Left renal pelvis (tissue), 4 donors: ENCODE results near the gene RUBCN. TPM values are rescaled to one million over a fixed set of nuclear protein-coding genes. Genes with fewer than 3 reads are reported as not detected.

Experiments
- DNase-seq, 4 donors: peaks; one replicate each; pipeline ENCODE4 v3.0.0-alpha.2; 2013; ENCODE audit warnings: low read depth in 4 of 4, low spot score in 3 of 4
- polyA plus RNA-seq, 4 donors: library from polyadenylated mRNA; unstranded; fragments of 120-200 nt; gene quantifications; one replicate each; pipeline ENCODE4 v1.2.1, GENCODE V29; 2013; ENCODE audit not compliant: insufficient read length in 4 of 4

RUBCN gene
- 10 to 100 TPM; 11.3 to 16.0 (median 12.7) TPM for polyA plus RNA-seq

DNA sequence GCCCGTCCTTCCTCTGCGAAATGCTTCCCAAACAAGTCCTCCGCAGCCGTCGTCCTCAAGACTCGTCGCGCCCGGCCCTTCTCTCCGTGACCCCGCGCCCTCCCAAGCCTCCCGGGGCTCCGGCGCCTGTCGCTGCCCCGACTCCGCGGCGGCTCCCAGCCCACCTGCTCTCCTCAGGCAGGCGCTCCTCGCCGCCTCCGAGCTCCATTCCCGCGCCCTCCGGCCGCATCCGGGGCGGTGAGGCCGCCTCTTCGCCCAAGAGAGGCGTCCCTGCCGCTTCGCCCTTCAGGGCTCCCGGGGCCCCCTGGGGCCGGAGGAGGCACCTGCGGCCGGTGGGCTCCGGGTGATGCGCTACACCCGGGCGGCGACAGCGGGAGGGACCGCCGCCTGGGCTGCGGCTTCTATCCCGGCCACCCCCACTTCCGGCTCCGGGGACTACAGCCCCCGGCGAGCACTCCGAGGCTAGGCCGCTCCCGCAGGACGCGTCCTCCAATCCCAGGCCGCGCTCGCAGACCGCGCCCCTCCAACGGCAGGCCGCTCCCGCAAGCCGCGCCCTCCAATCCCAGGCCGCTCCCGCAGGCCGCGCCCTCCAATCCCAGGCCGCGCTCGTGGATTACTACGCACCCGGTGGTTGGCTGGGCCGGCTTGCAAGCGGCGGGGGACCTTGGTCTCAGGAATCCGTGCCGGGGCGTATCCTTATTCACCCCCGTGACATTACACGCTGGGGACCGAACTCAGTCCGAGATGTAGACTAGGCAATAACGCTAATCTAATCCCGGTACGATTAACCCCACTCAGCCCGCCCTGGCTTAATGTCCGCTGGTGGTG, at the start of gene RUBCN:
Gene RUBCN (minus strand): TSS at position 414 of the 828 bp plus-strand sequence. CDS start 185 bp downstream, at position 229.
- DNase-seq = peak; percentile 75 to 86 (median 84)

DNA sequence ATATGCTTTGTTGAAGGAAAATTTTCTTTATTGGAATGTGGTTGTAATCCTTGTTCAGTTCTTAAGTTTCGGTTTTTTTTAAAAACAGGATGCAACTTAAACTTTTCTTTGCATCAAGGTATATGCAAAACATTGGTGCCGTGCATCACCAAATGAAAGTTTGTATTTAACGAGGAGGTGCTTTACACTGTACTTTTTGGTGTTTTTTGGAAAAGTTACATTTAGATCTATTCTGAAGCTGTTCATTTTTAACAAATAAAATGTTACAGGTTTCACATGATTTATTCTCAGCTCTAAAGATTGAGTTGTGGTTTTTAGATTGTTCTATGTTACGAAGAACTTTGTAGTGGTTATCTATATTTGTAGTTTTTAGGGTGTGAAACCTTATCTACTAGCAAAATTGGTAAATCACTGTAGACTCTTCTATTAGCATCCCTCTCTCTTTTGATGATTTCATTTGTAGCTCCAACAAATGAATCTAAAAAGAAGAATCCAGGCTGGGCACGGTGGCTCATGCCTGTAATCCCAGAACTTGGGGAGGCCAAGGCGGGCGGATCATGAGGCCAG, 47.4 kb upstream of the RUBCN start:
- DNase-seq = no peak

DNA sequence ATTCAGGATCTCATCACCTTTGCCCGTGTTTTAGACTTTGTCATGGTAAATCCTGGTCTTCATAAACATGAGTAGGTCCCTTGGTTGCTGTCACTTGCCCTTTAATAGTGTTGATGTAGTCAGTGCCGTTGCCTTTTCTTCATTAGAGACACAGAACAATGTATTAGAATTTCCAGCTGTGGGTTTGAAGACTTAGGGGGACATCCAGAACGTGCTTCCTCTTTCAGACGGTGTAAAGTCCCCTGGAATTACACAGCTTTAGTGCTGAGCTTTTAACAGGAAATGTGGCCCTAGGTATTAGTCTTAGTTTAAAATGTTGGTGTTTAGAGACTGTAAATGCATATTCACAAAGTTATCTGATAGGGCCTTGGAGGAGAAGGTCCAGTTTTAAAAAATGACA, 45.5 kb upstream of the RUBCN start:
- DNase-seq = no peak

DNA sequence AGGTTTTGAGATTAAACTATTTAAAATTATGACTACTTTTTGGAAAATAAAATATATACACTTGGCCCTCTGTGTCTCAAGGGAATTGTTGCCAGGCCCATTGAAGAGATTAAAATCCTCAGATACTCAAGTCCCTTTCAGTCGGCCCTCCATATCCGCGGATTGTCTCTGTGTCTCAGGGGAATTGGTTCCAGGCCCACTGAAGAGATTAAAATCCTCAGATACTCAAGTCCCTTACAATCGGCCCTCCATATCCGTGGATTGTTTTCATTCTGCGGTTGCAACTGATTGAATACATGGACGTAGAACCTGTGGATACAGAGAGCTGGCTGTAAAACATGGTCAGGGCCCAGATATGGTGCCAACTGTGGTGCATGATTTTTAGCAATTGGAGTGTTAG, 38.6 kb upstream of the RUBCN start:
- no peak for DNase-seq

DNA sequence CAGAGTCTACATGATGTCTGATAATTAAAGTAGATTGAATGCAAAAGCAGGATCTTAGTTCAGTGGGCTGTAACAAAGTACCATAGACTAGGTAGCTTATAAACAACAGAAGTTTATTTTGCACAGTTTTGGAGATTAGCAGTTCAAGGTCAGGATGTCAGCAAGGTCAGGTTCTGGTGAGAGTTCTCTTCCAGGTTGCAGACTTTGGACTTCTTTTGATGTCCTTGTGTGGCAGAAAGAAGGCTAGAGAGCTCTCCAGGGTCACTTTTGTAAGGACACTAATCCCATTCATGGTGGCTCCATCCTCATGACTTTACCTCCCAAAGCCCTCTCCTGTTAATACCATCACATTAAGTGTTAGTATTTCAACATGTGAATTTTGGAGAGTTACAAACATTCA, 25.1 kb upstream of the RUBCN start:
- no peak for DNase-seq

DNA sequence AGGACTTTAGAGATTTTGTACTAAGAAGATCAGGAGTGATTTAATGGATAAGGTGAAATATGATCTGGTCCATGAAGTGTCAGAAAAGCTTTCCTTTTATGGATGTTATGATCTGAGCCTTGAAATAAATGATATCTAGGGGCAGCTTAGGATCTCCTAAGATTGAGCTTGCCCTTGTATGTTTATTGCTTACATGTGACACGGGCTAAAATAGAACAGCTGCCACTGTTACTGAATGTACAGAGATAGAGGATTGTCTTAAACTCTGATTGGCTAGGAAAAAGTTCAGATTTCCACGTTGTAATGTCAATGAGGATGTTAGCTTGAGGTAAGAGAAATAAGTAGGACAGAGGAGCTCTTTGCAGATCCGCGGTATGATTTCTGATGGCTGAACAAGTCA, 21.8 kb upstream of the RUBCN start:
- DNase-seq = no peak

DNA sequence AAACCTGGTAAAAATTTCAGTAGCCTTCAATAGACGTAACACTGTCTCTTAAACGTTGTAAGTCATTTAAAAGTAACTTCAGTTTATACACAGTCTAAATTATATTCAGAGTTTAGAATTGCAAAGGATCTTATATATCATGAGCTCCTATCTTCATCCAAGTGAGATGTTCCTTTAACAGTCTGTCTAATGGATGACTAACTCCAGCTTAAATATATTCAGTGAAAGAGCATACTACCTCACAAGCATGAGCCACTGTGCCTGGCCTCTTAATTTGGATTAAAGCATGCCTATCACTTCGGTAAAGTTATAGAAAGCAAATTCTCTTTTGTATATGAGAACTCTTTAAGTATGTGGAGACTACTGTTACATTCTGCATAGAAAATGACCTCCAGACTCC, 20.0 kb upstream of the RUBCN start:
- DNase-seq = no peak

DNA sequence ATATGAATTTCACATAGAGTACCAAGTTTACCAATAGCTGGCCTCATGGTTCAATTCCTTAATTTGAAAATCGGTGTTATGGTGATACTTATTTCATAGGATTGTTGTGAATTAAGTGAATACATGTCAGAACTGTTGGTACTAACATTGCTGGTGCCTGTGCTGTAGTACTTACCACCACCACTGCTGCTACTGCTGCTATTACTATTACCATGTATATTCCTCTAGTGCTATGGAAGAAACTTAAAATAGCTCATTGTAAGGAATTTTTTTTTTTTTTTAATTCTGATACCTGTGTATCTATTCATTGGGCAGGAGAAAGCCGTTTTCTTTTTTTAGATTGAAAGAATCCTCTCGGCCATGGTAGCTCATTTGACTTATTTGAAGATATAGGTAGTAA, 16.6 kb upstream of the RUBCN start:
- DNase-seq = no peak

DNA sequence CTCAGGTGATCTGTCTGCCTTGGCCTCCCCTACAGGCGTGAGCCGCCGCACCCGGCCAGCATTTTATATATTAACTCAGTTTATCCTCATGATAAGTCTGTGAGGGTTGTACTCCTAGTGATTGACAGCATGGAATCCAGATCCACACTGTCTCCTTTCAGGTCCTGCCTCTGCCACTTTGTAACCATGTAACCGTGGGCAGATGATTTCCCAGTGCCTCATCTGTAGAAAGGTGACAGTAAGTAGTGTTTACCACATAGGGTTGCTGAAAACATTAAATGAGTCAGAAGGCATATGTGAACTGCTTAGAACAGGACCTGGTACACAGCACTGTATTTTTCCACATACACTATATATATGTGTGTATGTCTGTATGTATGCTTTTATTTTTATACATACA, 15.4 kb upstream of the RUBCN start:
- DNase-seq = no peak

DNA sequence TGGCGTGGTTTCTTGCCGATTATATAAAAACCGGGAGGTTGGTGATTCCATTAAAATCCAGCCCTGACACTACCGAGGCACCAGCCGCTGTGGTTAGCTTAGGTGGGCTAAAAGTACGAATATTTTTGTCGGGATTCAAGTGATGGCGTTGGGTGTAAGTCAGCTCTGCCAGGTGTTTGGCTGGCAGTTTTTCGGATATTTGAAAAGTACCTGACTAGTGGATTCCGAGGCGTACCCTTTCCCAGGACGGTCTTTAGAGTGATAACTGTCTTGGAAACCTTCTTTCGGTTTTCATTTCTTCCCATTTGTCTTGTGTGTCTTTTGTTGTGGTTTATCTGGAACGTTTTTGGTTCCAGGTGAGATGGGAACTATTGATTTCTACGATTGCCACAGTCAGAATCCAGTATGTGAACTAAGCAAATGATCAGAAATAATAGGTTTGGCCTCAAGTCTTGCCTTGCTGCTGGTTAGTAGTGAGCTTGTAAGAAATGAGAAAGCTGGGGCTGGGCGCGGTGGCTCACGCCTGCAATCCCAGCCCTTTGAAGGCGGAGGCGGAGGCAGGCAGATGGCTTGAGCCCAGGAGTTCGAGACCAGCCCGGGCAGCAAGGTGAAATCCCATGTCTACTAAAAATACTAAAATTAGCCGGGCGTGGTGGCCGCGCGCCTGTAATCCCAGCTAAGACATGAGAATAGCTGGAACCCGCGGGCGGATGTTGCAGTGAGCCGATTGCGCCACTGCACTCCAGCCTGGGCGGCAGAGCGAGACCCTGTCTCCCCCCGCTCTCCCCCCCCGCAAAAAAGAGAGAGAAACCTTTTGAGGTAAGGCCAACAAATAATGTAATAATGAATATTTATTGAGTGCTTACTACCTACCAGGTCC, 14.4 kb upstream of the RUBCN start:
- DNase-seq = peak in 2 of 4 donors; percentile 6 to 38

DNA sequence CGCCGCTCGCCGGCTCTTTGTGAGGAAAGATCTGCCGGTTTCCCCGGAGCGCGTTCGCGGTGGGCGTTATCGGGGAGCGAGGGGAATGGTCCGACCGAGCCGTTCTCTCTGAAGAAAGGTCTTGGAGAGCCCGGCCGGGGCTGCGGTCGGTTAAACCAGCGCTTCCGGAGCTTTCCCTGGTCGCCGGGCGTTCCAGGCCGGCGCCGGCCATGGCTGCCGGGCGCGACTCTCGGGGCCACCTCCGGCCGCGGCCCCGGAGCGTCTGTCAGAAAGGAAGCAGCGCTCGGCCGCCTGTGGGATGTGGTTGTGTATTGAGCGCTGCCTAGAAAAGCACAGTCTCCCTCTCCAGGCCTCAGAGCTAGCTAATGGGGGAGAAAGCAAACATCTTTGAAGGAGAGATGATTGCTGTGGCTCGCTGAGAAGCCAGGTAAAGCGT, 13.7 kb upstream of the RUBCN start:
- DNase-seq = peak in 1 of 4 donors; percentile 32

DNA sequence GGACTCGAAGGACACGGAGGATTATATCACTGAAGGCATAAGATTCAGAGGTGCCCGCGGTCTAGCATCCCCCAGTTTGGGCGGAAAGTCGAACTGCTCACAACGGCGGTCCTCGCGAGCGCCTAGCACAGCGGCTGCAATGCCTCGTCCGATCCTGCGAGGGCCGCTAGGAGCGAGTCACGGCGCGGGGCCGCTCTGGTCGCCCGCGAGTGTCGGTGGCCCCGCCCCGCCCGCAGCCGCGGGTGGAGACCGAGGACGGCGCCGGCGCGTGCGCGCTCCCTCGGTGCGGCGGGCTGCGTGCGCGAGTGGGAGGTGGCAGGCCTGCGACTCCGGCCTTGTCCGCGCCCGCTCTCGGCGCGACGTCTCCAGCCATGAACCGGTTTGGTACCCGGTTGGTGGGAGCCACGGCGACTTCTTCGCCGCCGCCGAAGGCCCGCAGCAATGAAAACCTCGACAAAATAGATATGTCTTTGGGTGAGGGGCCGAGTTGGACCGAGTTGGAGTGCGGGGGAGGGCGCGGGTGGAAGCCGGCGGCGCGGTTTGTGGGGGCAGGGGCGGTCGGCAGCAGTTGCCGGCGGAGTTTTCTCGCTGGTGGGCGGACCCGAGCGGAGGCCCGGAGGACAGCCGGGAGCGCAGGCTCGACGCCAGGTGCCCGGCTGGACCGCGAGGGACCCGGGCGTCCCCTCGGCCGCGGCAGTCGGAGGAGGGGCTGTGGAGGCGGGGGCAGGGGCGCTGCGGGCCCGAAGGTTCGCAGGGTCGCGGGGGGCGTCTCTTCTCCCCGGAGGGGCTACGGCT, 13.1 kb upstream of the RUBCN start, which contains the start of gene FYTTD1:
Gene FYTTD1 (plus strand): TSS at position 283 of the 795 bp plus-strand sequence. CDS start 89 bp downstream, at position 372.
- DNase-seq = peak; percentile 63 to 77 (median 71)

DNA sequence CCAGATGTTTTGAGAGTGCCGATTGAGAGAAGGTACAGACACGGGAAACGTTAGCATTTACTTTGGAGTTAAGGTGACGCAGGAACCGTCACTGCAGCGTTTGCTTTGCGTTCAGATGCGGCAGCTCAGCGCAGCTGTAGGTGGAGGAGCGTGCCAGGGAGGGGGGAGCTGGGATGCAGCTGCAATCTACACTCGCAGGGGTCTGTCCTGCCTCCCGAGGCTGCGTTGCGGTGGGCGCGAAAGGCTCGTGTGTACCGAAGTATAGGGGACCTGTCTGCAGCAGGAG, 12.6 kb upstream of the RUBCN start:
- peak in 2 of 4 donors; percentile 15 to 50 for DNase-seq

DNA sequence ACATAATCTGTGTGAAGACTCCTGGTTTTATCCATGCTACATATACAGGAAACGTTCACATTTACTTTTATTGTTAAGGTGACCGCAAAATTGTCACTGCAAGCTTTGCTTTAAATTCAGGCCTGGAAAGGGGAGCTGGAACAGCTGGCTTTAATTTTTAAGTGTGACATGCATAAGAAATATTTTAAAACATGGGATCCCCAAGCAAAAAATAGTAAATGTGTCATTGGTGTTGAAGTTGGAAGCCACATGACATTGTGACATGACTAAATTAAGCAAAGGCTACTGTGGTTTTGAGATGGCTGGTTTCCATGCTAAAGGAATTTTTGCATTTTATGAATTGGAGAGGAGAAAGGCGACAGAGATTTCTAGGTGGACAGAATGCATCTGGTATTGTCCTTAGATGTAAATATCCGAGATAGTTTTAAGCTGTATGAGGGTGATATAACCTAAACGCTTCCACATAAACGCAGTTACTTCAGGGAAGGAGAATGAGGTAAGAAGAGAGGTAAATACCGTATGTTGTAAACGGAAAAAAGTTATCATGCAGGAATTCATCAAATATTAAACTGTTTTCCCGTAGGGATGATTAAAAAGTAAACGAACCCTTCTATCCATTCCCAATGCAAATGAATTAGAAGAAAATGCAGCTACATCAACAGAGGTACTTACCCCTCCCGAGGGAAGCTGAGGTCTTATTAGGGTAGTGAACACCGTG, 12.1 kb upstream of the RUBCN start:
- no peak for DNase-seq

DNA sequence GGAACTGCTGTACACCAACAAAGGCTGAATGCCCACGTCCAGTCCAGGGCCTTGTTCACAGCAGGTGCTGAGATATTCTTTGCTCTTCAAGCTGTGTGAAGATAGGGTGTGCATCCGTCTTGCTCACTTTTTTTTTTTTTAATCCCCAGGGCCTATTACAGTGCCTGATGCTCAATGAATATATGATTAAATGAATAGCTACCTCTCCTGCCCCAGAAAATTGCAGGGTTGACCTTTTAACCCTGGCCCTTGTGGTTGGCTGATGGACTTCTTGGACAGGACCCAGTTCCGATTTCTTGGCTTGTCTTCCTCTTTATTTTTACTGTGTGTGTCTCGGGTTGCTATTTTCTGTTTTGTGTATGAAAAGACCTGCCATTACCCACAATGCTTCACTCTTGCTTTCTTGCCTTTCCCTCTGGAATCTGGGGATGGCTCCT, 10.1 kb upstream of the RUBCN start:
- DNase-seq = no peak

DNA sequence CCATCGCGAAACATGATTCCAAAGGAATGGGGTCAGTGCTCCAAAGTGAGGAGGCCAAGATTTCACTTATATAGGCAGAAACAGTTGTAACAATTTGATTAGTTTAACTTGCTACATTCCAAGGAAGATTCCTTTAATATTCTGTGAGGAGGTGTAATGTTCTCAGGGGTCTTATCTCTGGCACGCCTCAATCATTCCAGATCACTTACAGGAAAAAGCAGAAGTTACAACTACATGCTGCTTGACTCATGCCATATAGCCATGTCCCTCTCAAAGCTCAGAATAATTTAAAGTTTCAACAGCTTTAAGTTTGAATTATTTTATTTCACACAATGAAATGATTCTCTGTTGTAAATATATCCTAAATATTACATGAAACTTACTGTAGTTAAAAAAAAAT, 9.5 kb upstream of the RUBCN start:
- no peak for DNase-seq

DNA sequence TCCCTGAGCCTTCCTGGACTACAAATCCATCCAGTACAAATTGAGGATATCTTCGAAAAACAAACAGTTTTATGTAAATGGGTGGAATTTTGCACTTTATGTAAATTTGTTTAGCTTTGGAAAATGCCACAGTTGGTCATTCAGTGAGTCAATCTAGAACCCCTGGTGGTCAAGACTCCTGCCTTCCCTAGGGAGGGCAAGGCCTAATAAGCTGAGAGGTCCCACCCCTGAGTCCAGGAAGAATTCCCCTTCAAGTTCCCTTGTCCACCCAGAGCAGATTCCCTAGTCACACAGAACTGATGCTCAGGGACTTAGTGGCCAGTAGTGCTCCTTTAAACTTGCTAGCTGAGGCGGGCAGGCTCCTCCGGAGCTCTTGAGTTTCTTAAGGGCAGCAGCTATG, 6.1 kb upstream of the RUBCN start:
- DNase-seq = no peak

DNA sequence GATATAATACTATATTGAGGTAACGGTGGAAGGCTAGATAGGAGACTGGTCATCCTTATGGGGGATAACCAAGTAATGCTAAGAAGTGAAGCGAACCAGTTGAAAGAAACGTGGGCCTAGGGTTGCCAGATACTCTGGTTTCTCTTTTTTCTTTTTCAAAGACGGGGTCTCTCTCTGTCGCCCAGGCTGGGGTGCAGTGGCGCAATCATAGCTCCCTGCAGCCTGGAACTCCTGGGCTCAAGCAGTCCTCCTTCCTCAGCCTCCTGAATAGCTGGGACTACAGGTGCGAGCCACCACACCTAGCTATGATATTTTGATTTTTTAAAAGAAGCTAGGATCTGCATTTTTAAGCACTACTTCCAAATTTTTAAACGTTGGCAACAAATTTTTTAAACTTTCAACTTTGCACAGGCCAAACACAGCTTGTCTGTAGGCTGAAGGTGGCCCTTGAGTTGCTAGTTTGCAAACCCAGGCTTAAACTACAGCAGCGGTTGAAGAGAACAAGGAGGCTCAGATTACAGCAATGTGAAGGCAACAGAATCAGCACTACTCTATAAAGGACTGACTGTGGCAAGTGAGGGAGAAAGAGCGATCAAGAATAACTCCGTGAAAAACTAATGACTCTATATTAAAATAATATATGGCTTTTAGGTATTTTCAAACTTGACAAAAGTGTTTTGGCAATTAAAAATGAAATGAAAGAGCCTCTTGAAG, 1.2 kb upstream of the RUBCN start:
- no peak for DNase-seq

DNA sequence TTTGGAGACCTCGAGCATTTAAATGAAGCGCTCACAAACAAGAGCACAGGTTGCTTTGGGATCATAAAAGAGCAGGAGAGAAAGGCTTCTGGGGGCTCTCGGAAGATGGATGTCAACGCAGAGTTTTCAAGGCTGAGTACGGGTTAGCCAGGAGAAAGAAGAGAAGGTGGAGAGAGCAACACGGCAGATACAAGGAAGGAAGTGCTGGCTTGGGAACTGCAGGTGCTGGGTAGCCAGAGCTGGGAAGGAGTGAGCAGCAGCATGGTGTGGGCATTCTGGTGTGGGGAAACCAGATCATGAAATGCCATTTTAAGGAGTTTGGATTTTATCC, 580 bp upstream of the RUBCN start:
- no peak for DNase-seq
